Duodenal mucosa (tissue), 2 donors: Measurements from ENCODE around the gene TAL1.
"Not testable (repeated sequence)": the region's sequence is repeated elsewhere in the genome, so short reads cannot be mapped to it uniquely, and the experiment has no call there.

ENCODE experiments used
- H3K27ac ChIP-seq: one replicate; pipeline ENCODE4 v1.7.0; 2013; ENCODE audit warnings: low read depth, low read length
- H3K27me3 ChIP-seq, 2 donors: one replicate each; pipeline ENCODE4 v1.7.0; 2013; ENCODE audit warnings: low read length in 2 of 2, control low read depth in 1 of 2; ENCODE audit not compliant: insufficient read depth in 2 of 2, control insufficient read depth in 1 of 2
- H3K36me3 ChIP-seq, 2 donors: one replicate each; pipeline ENCODE4 v1.7.0; 2013; ENCODE audit warnings: low read length in 2 of 2, control low read depth in 1 of 2; ENCODE audit not compliant: insufficient read depth in 2 of 2, control insufficient read depth in 1 of 2
- H3K4me1 ChIP-seq, 2 donors: one replicate each; pipeline ENCODE4 v1.7.0; 2013; ENCODE audit warnings: low read length in 2 of 2, control low read depth in 1 of 2; ENCODE audit not compliant: insufficient read depth in 2 of 2, control insufficient read depth in 1 of 2
- H3K4me3 ChIP-seq, 2 donors: one replicate each; pipeline ENCODE4 v1.7.0; 2013; ENCODE audit warnings: low read length in 2 of 2, low read depth in 1 of 2
- H3K9ac ChIP-seq, 2 donors: one replicate each; pipeline ENCODE4 v1.7.0; 2013; ENCODE audit warnings: low read length in 2 of 2, low read depth in 1 of 2
- H3K9me3 ChIP-seq, 2 donors: one replicate each; pipeline ENCODE4 v1.7.0; 2013; ENCODE audit warnings: low read length in 2 of 2, control low read depth in 1 of 2; ENCODE audit not compliant: control insufficient read depth in 1 of 2

TAL1 gene

GRCh38 chr1:47198214-47198613 lies 33.8 kb downstream of the TAL1 start:
- Histone ChIP-seq H3K27me3 (peaks cover 5% of the 10 kb centered on the region in 2 donors), H3K4me1 (peaks cover 0 to under 1% of the 10 kb centered on the region in 2 donors)

GRCh38 chr1:47196622-47197021 lies 35.4 kb downstream of the TAL1 start:
- H3K36me3 ChIP-seq, result no peaks in the 10 kb centered on the region
- H3K27me3 ChIP-seq, result peaks cover 5% of the 10 kb centered on the region in 2 donors
- no peak overlapping the region for H3K9ac ChIP-seq
- H3K4me3 ChIP-seq, result no peak overlapping the region
- no peaks in the 10 kb centered on the region for H3K9me3 ChIP-seq
- H3K4me1 ChIP-seq, result peaks cover 16% of the 10 kb centered on the region in 2 donors
- no peak overlapping the region for H3K27ac ChIP-seq

More at GRCh38 chr1:47198214-47198613, 33.8 kb downstream of the TAL1 start:
- Histone ChIP-seq H3K4me3 (no peak overlapping the region), H3K9ac (no peak overlapping the region), H3K9me3 (no peaks in the 10 kb centered on the region), H3K27ac (no peak overlapping the region), H3K36me3 (no peaks in the 10 kb centered on the region)

- not testable (repeated sequence) for H3K9ac ChIP-seq, H3K27ac ChIP-seq, H3K9me3 ChIP-seq, H3K27me3 ChIP-seq, H3K36me3 ChIP-seq, H3K4me3 ChIP-seq
- H3K4me1 ChIP-seq, result peaks cover 22% of the 10 kb centered on the region in 2 donors
Measured at GRCh38 chr1:47195981-47196380, 36.0 kb downstream of the TAL1 start.

- no peak overlapping the region for H3K27ac ChIP-seq
- no peaks in the 10 kb centered on the region for H3K36me3 ChIP-seq
- H3K4me1 ChIP-seq, result peaks cover 39% of the 10 kb centered on the region in 2 donors
- no peak overlapping the region for H3K9ac ChIP-seq
- H3K9me3 ChIP-seq, result no peaks in the 10 kb centered on the region
- peaks cover 0 to 5% of the 10 kb centered on the region in 2 donors for H3K27me3 ChIP-seq
- H3K4me3 ChIP-seq, result no peak overlapping the region
Measured at GRCh38 chr1:47194311-47194710, 37.7 kb downstream of the TAL1 start.

- H3K4me3 ChIP-seq, H3K9me3 ChIP-seq, H3K9ac ChIP-seq, H3K27ac ChIP-seq, H3K36me3 ChIP-seq, H3K27me3 ChIP-seq: not testable (repeated sequence)
- peaks cover 44 to 45% of the 10 kb centered on the region in 2 donors for H3K4me1 ChIP-seq
Measured at GRCh38 chr1:47193496-47193895, 38.5 kb downstream of the TAL1 start.

GRCh38 chr1:47192458-47193384 lies 39.3 kb downstream of the TAL1 start:
- H3K4me1 ChIP-seq, result peaks cover 46 to 52% of the 10 kb centered on the region in 2 donors
- H3K4me3 ChIP-seq, result peak overlapping the region; percentile 21 to 48
- peak overlapping the region; percentile 43 for H3K27ac ChIP-seq
- H3K36me3 ChIP-seq, result no peaks in the 10 kb centered on the region
- no peaks in the 10 kb centered on the region for H3K27me3 ChIP-seq
- H3K9me3 ChIP-seq, result no peaks in the 10 kb centered on the region
- no peak overlapping the region for H3K9ac ChIP-seq

- Histone ChIP-seq H3K4me3 (peak overlapping the region in 1 of 2 donors; percentile 48), H3K27ac (peak overlapping the region; percentile 17), H3K9ac (peak overlapping the region in 1 of 2 donors; percentile 37), H3K4me1 (peaks cover 46 to 59% of the 10 kb centered on the region in 2 donors), H3K9me3 (no peaks in the 10 kb centered on the region), H3K27me3 (no peaks in the 10 kb centered on the region), H3K36me3 (no peaks in the 10 kb centered on the region)
Measured at GRCh38 chr1:47191940-47192457, 40.0 kb downstream of the TAL1 start.

GRCh38 chr1:47190857-47191256 lies 41.2 kb downstream of the TAL1 start:
- peak overlapping the region in 1 of 2 donors; percentile 7 for H3K4me3 ChIP-seq
- peak overlapping the region; percentile 80 for H3K27ac ChIP-seq
- H3K9ac ChIP-seq, result no peak overlapping the region
- H3K36me3 ChIP-seq, result no peaks in the 10 kb centered on the region
- H3K9me3 ChIP-seq, result no peaks in the 10 kb centered on the region
- H3K4me1 ChIP-seq, result peaks cover 46 to 60% of the 10 kb centered on the region in 2 donors
- H3K27me3 ChIP-seq, result no peaks in the 10 kb centered on the region

- Histone ChIP-seq H3K4me3 (peak overlapping the region in 1 of 2 donors; percentile 7), H3K27me3 (no peaks in the 10 kb centered on the region), H3K4me1 (peaks cover 46 to 60% of the 10 kb centered on the region in 2 donors), H3K27ac (peak overlapping the region; percentile 80), H3K36me3 (no peaks in the 10 kb centered on the region), H3K9ac (peak overlapping the region in 1 of 2 donors; percentile 20), H3K9me3 (no peaks in the 10 kb centered on the region)
Measured at GRCh38 chr1:47190509-47190855, 41.5 kb downstream of the TAL1 start.

GRCh38 chr1:47189844-47190508 lies 42.0 kb downstream of the TAL1 start, which contains the start of gene PDZK1IP1:
TSS of gene PDZK1IP1 (minus strand) at chr1:47190036. CDS start at chr1:47189932, 104 bp downstream.
- peak within 1 kb of the TSS; percentile 20 to 71 for H3K9ac ChIP-seq

More at GRCh38 chr1:47189844-47190508, 42.0 kb downstream of the TAL1 start, which contains the start of gene PDZK1IP1:
- Histone ChIP-seq H3K4me1 (peaks cover 46 to 60% of the 10 kb centered on the region in 2 donors), H3K4me3 (peak within 1 kb of the TSS; percentile 4 to 63), H3K9me3 (no peaks in the 10 kb centered on the region), H3K27me3 (no peaks in the 10 kb centered on the region), H3K27ac (peak within 1 kb of the TSS; percentile 80), H3K36me3 (no peaks in the 10 kb centered on the region)
